ENCODE data around the gene BAIAP2L2.

BAIAP2L2 gene

GRCh38 chr22:38069372-38070249 is 40.9 kb downstream of the BAIAP2L2 start:
- DNase-seq (ENCODE audit: low read depth in 2 of 3, low spot score in 2 of 3): no peak

DNA sequence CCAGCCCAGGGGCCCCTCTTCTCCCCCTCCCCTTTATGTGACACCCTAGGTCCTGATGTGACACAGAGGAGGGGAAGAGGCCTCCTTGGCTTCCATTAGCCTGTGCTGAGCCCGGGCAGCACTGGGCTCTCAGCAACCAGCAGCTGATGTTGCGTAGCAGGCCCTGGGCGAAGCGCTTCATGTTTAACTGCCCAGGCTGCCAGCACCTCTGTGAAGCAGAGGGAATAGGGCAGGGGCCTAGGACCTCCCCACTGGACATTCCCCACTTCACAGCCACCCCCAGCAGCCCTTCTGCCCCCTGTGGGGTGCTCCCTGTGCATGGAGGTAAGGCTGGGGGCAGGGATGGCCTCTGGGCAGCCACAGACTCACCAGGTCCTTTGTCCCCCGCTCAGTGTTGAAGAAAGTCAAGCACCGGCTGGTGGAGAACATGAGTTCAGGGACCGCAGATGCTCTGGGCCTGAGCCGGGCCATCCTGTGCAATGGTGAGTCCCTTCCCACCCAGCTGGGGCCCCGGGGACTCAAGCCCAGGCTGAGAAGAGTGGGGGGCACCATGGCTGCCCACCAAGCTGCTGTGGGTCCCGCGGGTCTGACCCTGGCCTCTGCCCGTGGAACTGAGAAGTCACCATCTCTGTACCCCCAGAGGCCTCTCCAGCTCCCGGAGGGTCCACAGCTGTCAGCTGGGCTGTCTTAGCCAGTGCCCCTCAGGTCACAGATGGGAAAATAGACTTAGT is 41.7 kb downstream of the BAIAP2L2 start:
- DNase-seq (ENCODE audit: low read depth in 2 of 3, low spot score in 2 of 3): no peak

GRCh38 chr22:38067761-38068360 is 42.6 kb downstream of the BAIAP2L2 start:
- DNase-seq (ENCODE audit: low read depth in 2 of 3, low spot score in 2 of 3): no peak

DNA sequence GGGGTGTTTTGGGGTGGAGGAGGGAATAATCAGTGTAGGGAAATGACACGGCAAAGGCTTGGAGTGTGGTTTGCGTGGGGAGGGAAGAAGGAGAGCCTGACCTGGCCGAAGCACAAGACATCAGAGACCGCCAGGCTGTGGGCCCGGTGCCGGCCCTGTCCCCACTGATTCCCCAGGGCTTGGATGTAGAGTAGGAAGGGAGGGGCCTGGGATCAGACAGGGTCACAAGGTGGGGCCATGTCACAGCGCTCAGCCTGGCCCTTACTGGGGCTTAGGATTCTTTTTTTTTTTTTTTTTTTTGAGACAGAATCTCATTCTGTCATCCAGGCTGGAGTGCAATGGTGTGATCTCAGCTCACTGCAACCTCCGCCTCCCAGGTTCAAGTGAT is 43.5 kb downstream of the BAIAP2L2 start:
- no peak for DNase-seq (ENCODE audit: low read depth in 2 of 3, low spot score in 2 of 3)

DNA sequence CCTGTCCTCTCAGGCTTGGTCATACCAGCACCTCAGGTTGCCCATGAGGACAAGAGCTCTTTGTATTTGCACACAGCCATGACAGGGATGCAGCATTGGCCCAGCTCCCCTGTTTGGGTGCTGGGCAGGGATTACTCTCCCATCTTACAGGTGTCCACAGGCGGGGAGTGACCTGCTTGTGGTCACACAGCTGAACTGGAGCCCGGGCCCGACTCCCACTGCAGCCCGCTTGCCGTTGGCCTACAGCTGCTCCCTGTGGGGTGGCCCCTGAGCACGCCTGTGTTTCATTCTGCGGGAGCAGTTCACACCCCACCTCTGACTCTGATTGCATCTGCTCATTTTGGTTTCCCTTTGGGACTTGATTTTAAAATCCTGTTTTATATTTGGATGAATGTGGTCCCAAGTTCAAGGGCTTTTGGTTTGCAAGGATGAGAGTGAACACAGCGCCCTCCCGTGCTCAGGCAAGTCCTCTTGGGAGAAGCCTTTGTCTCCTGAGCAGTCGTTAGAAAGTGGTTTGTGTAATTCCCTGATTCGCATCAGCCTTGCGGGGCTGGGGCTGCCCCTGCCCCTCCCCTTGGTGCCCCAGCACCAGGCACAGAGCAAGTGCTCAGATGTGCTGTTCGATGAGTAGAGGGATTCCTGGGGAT is 44.0 kb downstream of the BAIAP2L2 start:
- no peak for DNase-seq (ENCODE audit: low read depth in 2 of 3, low spot score in 2 of 3)

DNA sequence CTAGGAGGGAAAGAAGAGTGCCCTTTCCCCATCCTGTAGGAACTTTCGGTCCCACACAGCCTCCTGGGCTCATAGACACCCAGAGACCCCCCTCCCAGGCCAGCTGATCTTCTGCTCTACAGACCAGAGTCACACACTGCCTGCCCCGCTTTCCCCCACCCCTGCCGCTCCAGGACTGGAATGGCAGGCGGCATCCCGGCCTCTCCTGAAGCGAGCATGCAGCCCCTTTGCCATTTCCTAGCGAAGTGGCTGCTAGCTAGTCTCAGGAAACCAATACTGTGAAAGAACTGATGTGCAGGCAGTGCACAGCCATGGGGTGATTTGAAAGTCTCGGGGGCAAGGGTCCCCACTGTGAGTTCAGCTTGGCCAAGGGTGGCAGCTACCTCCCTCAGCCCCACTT is 44.9 kb downstream of the BAIAP2L2 start:
- DNase-seq (ENCODE audit: low read depth in 2 of 3, low spot score in 2 of 3): no peak

- DNase-seq (ENCODE audit: low read depth in 2 of 3, low spot score in 2 of 3): no peak
These were observed 47.7 kb downstream of the BAIAP2L2 start for GRCh38 chr22:38062791-38063190.

GRCh38 chr22:38056969-38057891 is 53.3 kb downstream of the BAIAP2L2 start, which contains the start of gene PICK1:
Gene PICK1, plus strand, starts transcription at chr22:38057404. Its CDS starts 406 bp downstream, at chr22:38057810.
- peak; percentile 59 to 75 (median 64) for DNase-seq (ENCODE audit: low read depth in 2 of 3, low spot score in 2 of 3)

- peak; percentile 45 to 58 (median 51) for DNase-seq (ENCODE audit: low read depth in 2 of 3, low spot score in 2 of 3)
These were observed 58.3 kb downstream of the BAIAP2L2 start for GRCh38 chr22:38051900-38052862.

- no peak for DNase-seq (ENCODE audit: low read depth in 2 of 3, low spot score in 2 of 3)
These were observed 59.2 kb downstream of the BAIAP2L2 start for GRCh38 chr22:38051261-38051660.

DNA sequence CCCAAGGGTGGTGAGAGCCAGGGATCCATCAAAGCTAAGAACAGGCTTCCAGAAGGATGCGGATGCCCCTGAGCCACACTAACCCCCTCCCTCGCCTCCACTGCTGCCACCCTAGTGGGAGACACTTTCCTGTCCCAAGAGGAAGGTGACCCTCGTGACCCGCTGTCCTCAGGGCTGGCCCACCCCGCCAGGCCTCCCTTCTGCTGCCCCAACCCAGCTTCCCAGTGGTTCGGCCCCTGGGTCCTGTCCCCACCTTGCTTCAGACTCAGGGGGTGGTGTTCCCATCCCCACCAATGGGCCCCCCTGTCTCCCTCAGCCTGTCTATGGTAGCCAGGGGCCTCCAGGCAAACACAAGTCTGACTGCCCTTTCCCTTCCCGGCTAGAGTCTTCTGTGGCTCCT is 59.8 kb downstream of the BAIAP2L2 start:
- no peak for DNase-seq (ENCODE audit: low read depth in 2 of 3, low spot score in 2 of 3)

DNA sequence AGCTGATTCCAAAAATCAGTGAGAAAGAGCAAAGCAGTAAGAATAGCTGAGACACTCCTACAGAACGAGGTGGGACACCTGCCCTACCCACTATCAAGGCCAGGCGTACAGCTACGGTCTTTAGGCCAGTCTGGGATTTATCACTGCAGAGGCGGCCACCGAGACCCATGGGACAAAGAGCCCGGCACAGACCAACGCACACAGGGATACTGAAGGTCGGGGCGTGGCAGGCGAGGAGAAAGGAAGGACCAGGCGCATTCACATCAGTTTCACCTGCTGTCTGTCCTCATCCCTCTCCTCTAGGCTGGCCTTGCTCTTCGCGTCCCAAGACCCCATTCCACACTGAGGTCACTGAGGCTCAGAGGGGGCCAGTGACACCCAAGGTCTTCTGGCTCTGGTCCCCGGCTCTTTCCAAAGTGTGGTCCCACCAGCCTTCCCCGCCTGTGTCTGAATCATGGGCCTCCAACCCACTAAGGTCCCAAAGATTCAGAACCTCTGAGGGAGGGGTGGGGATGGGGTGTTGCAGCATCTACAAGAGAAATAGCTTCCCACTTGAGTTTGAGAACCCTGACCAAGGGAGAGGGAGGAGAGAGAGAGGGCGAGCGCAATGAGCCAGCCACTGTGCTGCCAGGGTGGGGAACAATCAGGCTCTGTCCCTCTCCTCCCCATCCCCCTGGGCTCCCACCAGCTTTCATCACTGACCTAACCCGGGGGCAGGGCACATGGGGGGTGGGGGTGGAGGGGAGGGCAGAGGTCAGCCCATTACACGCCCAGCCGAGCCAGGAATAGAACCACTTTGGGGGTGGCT is 60.5 kb downstream of the BAIAP2L2 start:
- DNase-seq (ENCODE audit: low read depth in 2 of 3, low spot score in 2 of 3): no peak

DNA sequence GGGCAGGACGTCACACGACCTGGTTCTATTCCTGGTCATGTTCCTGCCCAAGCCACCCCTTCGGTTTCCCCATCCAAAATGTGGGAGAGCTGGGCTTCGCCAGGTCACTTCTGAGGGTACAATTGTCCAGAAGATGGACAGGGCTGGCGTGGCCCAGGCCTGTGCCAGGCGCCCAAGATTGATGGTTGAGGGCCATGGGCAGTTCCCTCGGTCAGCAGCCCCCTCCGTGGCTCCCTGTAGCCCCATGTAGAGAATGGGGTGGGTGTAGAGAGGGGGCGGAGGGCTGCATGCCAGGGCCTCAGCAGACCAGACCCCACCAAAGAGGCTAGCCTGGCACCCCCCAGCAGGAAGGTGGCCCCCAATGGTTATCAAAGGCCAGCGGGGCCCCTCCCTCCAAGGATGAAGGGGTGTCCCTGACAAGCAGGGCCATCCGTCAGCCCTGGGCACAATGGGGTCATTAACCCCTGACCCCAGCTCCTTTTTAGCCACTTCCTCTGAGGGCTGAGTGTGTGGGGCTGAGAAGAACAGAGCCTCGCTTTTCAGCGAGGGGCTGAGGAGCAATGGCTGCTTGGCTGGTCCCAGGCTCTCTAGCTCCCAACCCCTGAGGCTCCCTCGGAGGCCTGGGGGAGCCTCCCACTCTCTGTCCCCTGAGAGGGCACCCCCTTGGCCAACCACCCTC is 64.3 kb downstream of the BAIAP2L2 start:
- no peak for DNase-seq (ENCODE audit: low read depth in 2 of 3, low spot score in 2 of 3)

GRCh38 chr22:38043151-38044039 is 67.1 kb downstream of the BAIAP2L2 start:
- DNase-seq (ENCODE audit: low read depth in 2 of 3, low spot score in 2 of 3): no peak

DNA sequence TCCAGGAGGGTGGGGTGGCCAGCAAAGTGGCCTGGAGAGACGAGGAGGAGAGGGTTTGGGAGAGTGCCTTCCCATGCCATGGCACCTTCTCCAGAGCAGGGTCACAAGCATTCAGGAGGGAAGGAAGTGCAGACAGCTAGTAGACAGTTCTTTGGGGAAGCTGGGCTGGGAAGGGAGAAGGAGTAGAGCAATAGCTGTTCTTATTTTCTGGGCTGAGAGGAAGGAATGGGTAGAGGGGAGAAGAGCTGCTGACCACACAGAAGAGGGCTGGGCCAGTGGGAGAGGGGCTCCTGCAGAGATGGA is 68.0 kb downstream of the BAIAP2L2 start:
- no peak for DNase-seq (ENCODE audit: low read depth in 2 of 3, low spot score in 2 of 3)

DNA sequence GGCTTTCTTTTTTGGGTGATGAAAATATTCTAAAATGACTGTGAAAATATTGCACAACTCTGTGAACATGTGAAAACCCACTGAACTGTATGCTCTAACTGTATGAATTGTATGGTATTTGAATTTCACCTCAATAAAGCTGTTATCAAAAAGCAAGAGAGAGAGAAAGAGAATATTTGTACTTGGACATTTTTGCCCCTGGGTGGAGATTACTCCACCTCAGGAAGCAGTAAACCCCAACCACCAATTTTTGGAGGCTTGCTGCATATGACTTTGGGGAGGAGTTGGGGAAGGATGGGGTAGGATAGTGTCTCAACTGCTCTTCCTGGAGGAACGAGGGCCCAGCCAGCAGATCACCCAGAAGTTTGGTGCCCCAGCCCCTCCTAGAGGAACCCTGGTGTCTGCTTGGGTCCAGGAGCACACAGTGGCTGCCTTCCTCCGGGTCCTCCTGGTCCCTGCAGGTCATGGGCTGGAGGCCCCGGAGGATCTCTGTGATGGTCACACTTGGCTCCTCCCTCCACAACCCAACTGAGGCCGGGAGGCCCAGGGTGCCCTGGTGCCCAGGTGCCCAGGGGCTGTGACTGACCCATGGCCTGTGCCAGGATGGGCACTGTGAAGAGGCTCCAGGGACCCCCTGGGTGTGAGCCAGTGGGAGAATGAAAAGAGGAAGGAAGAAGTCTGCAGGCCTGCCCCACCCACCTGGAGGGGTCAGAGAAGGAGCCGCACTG is 68.6 kb downstream of the BAIAP2L2 start:
- DNase-seq (ENCODE audit: low read depth in 2 of 3, low spot score in 2 of 3): no peak

Measured in activated CD8-positive, alpha-beta memory T cell treated with anti-CD3 and anti-CD28 coated beads for 48 hours (primary cell).